Measurements from ENCODE around the gene THEM5.

DNA sequence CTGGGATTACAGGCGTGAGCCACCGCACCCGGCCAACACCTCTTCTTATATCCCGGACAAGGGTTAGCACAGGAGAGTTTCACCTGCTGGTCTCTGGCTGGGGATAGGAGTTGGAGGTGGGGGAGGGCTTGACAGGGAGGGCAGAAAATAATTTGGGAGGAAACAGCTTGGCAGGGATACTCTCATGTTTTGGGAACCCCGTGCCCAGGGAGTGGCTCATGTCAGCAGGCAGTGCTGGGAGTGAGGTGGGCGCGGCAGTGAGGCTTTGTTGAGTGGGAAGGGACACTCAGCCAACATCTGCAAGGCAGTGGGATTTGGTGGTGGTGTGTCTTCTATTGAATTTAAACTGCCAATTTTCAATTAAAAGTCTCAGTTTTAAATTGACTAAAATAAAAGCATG lies 1.1 kb upstream of the THEM5 start:
- TF ChIP-seq ESRRG (CRISPR knock-in tag; IDR thresholded peaks at IDR 0.05) (no peak), ISL1 (CRISPR knock-in tag; IDR thresholded peaks at IDR 0.05) (no peak), ZFP3 (CRISPR knock-in tag; IDR thresholded peaks at IDR 0.05) (no peak), CREB5 (CRISPR knock-in tag; IDR thresholded peaks at IDR 0.05; ENCODE audit: low read depth) (no peak), TCF4 (CRISPR knock-in tag; IDR thresholded peaks at IDR 0.05; ENCODE audit: borderline replicate concordance) (no peak), ZFP30 (CRISPR knock-in tag; IDR thresholded peaks at IDR 0.05) (no peak), RARB (CRISPR knock-in tag; IDR thresholded peaks at IDR 0.05) (no peak), OSR1 (CRISPR knock-in tag; IDR thresholded peaks at IDR 0.05) (no peak), ZNF565 (CRISPR knock-in tag; conservative IDR thresholded peaks at IDR 0.05; ENCODE audit: low read depth) (no peak), CSDC2 (CRISPR knock-in tag; IDR thresholded peaks at IDR 0.05) (no peak), ZC3H10 (CRISPR knock-in tag; IDR thresholded peaks at IDR 0.05) (no peak), POU6F1 (CRISPR knock-in tag; IDR thresholded peaks at IDR 0.05; ENCODE audit: borderline replicate concordance, low read depth) (no peak)
- TF ChIP-seq, protein P1, sequence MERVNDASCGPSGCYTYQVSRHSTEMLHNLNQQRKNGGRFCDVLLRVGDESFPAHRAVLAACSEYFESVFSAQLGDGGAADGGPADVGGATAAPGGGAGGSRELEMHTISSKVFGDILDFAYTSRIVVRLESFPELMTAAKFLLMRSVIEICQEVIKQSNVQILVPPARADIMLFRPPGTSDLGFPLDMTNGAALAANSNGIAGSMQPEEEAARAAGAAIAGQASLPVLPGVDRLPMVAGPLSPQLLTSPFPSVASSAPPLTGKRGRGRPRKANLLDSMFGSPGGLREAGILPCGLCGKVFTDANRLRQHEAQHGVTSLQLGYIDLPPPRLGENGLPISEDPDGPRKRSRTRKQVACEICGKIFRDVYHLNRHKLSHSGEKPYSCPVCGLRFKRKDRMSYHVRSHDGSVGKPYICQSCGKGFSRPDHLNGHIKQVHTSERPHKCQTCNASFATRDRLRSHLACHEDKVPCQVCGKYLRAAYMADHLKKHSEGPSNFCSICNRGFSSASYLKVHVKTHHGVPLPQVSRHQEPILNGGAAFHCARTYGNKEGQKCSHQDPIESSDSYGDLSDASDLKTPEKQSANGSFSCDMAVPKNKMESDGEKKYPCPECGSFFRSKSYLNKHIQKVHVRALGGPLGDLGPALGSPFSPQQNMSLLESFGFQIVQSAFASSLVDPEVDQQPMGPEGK (CRISPR knock-in tag; IDR thresholded peaks at IDR 0.05; ENCODE audit: borderline replicate concordance) = no peak
